ENCODE results near the gene ANKMY1. TPM values are rescaled to one million over a fixed set of nuclear protein-coding genes. Genes with fewer than 3 reads are reported as not detected.

The ANKMY1 gene, protein sequence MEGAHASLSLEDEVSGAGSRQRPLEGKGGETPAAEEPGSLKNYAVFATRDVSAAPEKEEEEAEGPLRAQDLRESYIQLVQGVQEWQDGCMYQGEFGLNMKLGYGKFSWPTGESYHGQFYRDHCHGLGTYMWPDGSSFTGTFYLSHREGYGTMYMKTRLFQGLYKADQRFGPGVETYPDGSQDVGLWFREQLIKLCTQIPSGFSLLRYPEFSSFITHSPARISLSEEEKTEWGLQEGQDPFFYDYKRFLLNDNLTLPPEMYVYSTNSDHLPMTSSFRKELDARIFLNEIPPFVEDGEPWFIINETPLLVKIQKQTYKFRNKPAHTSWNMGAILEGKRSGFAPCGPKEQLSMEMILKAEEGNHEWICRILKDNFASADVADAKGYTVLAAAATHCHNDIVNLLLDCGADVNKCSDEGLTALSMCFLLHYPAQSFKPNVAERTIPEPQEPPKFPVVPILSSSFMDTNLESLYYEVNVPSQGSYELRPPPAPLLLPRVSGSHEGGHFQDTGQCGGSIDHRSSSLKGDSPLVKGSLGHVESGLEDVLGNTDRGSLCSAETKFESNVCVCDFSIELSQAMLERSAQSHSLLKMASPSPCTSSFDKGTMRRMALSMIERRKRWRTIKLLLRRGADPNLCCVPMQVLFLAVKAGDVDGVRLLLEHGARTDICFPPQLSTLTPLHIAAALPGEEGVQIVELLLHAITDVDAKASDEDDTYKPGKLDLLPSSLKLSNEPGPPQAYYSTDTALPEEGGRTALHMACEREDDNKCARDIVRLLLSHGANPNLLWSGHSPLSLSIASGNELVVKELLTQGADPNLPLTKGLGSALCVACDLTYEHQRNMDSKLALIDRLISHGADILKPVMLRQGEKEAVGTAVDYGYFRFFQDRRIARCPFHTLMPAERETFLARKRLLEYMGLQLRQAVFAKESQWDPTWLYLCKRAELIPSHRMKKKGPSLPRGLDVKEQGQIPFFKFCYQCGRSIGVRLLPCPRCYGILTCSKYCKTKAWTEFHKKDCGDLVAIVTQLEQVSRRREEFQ
- 10 to 100 TPM; 15.4 to 22.1 TPM for total RNA-seq

DNA sequence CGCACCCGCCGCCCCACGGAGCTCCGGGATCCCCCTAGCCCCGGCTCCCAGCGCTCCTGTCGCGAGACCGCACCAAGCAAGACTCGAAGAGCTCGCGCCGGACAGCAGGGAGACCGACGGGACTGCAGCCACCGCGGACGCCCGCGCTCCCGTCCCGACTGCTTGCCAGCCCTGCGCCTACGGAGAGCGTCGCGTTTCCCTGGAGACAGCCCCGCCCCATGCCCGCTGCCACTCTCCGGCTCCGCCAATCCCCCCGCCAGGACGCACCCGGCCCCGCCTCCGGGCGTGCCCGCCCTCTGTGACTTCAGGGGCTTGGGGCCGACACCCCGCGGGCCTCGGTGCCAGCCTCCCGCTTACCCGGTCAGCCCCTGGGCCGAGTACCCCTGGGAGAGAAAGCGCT, at the start of gene ANKMY1:
ANKMY1 (minus strand) TSS at position 181 of the 400 bp plus-strand sequence. CDS start 653 bp downstream, outside the sequence.
- DNase-seq (ENCODE audit: low spot score in 2 of 2): peak in 1 of 2 donors; percentile 80
- Mint-ChIP-seq H3K36me3 (peaks cover 13 to 23% of the 10 kb centered on the region in 2 donors), H3K27ac (peak within 1 kb of the TSS; percentile 27 to 65), H3K9me3 (no peaks in the 10 kb centered on the region)
- ATAC-seq: peak in 1 of 2 donors; percentile 43

DNA sequence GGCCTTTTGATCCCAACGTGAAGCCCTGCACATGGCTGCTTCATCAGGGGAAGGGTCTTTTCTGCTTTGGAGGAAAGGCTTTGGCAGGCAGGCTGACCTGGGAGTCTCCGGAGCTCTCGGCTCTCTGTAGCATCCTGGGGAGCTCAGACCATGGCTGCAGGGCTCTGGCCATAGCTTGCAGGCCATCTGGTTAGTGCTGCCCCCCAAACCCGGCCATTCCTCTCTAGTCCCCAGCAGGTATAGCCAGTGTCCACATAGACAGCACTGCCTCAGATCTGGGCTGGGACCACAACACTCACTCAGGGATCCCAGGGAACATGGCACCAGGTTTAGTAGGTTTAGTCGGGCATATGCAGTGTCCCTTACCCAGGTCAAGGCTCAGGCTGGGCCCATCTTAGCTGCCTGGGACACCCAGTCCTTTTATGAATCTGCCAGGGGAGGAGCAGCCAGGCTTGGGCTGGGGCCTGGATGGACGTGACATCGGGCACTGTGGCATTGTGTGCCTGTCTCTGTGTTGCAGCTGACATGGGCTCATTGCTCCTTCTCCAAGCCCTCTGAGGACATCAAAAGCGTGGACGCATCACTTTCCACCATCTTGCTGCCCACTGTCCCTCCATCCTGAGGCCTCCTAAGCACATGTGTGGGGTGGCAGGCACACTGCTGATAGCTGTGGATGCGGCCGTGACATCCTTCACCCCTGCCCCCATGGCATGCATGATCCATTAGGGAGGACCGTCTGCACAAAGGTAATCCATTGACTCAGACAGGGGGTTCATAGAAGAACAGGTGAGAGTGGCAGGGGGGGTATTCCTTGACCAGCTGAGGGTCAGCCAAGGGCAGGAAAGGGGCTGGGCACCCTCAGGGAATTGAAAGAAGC, 48.3 kb upstream of the ANKMY1 start:
- H3K36me3 Mint-ChIP-seq: no peaks in the 10 kb centered on the region
- no peaks in the 10 kb centered on the region for H3K9me3 Mint-ChIP-seq
- DNase-seq (ENCODE audit: low spot score in 2 of 2) (no peak), ATAC-seq (no peak)
- H3K27ac Mint-ChIP-seq: no peak overlapping the region

DNA sequence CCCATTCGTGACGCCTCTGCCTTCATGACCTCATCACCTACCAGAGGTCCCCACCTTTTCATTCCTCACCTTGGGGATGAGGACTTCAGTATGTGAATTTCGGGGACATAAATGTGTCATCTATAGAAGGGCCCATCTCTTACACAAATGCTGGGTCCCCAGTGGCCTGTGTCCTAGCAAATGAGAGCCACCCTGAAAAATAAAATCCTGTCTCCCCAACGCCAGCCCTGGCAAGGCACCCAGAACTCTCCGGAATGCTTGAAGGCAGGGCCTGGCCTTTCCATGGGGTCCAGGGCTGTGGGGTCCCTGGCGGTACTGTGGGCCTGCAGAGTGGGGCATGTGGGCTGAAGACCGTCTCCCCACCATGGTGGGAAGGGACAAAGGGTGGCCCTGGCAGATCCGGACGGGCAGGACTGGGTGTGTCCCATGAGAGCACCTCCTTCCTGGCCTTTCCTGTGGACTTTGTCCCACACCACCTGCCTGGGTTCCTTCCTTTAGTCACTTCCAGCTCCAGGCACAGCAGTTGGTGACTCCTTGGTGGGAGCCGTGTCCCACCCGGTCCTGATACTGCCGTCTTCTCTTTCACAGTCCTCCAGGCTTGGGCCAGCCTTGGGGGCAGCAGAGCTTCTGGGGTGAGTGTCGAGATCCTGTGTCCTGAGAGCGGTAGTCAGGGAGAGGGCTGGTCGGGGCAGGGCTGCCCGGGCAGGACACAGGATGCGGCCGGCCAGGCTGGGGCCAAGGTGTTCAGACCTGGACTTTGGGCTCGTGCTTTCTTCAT, 47.3 kb upstream of the ANKMY1 start:
- no peak overlapping the region for H3K27ac Mint-ChIP-seq

DNA sequence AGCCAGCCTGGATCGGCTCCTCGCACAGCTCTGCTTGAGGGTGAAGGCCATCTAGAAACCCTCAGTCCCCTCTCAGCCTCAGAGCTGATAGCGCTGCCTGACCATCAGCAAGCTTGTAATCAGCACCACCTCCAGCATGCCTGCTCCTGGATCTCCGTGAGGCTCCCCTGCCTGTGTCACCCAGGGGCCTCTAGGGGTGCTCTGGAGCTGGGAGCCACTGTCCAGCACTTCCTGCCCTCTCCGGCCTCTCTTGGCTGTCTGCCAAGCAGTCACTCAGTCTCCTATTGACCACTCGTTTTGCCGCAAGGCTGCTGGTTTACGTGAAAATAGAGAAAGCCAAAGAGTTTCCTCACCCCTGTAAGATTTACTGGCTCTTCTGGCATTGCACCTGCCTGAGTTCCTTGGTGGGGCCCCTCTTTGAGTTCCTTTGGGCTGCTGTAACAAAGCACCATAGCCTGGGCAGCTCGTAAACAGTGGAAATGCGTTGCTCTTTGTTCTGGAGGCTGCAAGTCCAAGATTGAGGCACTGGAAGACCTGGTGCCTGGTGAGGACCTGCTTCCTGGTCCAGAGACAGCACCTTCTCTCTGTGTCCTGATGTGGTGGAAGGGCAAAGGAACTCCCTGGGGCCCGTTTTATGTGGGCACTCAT, 46.6 kb upstream of the ANKMY1 start:
- Mint-ChIP-seq H3K36me3 (no peaks in the 10 kb centered on the region), H3K9me3 (no peaks in the 10 kb centered on the region), H3K27ac (no peak overlapping the region)
- DNase-seq (ENCODE audit: low spot score in 2 of 2): no peak
- peak in 1 of 2 donors; percentile 22 for ATAC-seq

More for the DNA sequence above, 47.3 kb upstream of the ANKMY1 start:
- no peaks in the 10 kb centered on the region for H3K36me3 Mint-ChIP-seq
- H3K9me3 Mint-ChIP-seq: no peaks in the 10 kb centered on the region
- DNase-seq (ENCODE audit: low spot score in 2 of 2) (no peak), ATAC-seq (no peak)

DNA sequence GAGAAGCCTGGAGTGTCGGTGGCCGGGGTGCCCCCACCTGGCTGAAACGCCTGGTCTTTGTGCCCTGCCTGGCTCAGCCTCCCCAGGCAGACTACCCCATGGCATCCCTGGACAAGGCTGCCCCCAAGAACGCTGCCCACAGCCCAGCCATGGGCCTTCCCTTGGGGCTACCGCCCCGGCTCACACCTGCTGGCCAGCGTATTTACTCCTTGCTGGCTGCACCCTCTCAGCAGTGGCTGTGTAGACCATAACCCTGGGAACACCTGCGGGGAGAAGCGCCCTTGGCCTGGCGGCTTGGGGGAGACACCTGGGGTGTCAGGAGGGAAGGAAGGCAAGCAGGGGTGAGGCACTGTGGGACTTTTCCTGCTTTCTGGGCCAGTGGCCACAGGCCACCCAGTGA, 46.1 kb upstream of the ANKMY1 start:
- ATAC-seq (no peak), DNase-seq (ENCODE audit: low spot score in 2 of 2) (no peak)
- Mint-ChIP-seq H3K36me3 (no peaks in the 10 kb centered on the region), H3K9me3 (no peaks in the 10 kb centered on the region), H3K27ac (no peak overlapping the region)

DNA sequence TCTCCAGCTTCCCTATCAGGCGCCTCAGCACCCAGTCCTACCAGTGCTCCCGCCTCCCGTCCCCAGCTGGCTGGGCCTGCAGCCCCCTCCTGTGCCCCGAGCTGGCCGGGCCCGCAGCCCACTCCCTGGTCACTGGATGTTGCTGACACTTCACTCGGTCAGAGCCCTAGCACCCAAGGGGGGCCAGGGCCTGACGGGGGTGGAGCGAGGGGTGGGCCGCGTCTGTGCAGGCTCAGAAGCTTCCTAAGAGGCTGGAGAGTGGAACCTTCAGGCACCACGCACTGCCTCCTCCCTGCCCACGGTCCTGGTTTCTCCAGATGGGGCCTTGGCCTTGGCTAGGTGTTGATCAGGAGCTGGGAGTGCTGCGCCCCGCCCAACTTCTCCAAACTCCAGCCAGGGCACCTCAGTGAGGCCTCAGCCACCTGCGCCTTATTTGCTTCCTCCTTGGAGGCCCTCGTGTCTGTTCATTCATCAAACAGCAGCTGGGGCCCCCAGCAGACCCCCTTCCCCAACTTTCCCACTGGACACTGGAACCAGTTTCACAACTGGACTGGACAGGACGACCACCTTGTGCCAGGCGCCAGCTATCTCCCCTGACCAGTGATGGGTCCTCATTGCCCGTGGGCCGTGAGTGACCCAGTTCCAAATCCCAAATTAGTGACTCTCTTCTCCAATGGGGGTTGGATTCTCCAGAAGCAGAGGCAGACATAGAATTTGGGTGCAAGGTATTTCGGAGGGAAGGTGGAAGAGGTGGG, 45.5 kb upstream of the ANKMY1 start:
- no peak for ATAC-seq
- DNase-seq (ENCODE audit: low spot score in 2 of 2): no peak
- Mint-ChIP-seq H3K27ac (no peak overlapping the region), H3K9me3 (no peaks in the 10 kb centered on the region), H3K36me3 (no peaks in the 10 kb centered on the region)

DNA sequence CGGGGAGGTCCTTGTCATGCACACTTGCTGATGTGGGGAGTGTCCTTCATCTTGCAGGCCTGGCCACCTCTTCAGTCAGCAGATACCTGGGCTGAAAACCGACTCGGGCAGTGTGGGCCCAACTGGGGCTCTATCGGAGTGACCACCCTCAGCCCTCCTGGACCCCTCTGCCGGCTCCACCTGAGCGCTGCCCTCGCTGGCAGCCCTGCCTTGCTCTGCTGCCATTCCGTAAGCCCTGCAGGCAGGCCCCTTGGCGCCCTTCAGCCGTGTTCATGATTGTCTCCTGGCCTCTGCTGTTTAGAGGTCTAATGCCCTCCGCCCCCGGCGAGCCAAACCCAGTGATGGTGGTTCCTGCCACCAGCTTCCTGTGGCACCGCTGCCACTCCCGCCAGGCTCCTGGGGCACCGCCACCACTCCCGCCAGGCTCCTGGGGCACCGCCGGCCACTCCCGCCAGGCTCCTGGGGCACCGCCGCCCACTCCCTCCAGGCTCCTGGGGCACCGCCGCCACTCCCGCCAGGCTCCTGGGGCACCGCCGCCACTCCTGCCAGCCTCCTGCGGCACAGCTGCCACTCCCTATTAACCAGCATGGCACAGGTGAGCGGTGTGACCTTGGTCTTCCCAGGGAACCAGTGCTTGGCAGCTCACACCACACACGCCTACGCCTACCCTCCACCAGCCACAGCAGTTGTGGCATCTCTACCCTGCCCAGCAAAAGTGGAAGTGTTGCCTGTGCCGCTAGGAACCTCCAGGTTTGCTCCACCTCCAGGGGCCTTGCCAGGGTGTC, 44.7 kb upstream of the ANKMY1 start:
- H3K9me3 Mint-ChIP-seq: no peaks in the 10 kb centered on the region
- DNase-seq (ENCODE audit: low spot score in 2 of 2): no peak
- no peaks in the 10 kb centered on the region for H3K36me3 Mint-ChIP-seq
- H3K27ac Mint-ChIP-seq: peak overlapping the region in 1 of 2 donors; percentile 74
- ATAC-seq: no peak

DNA sequence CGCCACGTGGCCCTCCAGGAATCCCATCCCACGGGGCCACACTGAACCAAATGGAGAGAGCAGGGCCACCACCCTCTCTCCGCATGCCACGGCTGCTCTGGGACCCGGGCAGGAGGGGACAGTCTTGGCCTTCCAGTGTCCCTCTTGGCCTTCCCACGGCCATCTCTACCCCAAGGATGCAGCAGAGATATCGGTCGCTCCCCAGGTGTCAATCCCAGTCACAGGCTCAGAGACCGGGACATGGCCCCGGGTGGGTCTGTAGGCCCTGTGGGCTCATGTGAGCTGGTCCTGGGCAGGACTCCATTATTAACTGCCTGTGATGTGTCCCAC, 44.0 kb upstream of the ANKMY1 start:
- Mint-ChIP-seq H3K36me3 (no peaks in the 10 kb centered on the region), H3K27ac (peak overlapping the region in 1 of 2 donors; percentile 74), H3K9me3 (no peaks in the 10 kb centered on the region)
- no peak for ATAC-seq
- DNase-seq (ENCODE audit: low spot score in 2 of 2): no peak

DNA sequence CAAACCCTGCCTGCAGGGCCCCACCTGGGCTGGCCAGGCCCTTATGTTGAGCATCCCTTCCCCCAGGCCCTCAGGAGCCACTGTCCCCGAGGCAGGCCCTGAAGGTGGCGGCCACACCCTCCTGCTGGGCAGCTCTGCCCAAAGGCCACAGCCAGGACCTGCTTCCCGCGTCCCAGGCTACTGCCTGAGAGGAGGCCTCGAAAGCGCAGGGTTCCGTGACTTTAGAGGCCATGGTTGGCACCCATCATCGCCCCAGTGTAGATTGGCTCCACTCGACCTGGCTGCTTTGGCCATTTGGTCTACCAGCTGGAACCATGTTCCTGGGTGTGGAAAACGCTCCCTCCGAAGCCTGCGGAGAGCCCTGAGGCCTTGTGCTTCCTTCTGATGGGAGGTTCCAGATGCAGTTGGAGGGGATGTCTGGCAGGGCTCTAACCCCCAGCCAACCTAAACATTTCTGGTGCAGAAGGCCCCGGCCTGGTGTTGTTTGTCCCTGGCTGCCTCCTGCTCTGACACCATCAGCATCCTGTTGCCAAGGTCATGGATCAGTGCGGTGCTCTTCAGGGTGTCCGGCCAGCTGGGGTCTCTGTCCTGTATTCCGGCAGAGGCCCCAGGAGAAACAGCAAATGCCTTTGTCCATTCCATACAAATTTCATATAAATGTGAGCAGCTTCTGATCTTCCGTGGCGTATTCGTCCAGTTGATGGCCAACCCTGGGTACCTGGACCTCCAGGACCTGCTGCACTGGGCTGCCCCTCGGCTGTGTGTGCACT, 43.5 kb upstream of the ANKMY1 start:
- ATAC-seq (no peak), DNase-seq (ENCODE audit: low spot score in 2 of 2) (no peak)
- no peaks in the 10 kb centered on the region for H3K9me3 Mint-ChIP-seq
- no peaks in the 10 kb centered on the region for H3K36me3 Mint-ChIP-seq
- peak overlapping the region in 1 of 2 donors; percentile 74 for H3K27ac Mint-ChIP-seq

DNA sequence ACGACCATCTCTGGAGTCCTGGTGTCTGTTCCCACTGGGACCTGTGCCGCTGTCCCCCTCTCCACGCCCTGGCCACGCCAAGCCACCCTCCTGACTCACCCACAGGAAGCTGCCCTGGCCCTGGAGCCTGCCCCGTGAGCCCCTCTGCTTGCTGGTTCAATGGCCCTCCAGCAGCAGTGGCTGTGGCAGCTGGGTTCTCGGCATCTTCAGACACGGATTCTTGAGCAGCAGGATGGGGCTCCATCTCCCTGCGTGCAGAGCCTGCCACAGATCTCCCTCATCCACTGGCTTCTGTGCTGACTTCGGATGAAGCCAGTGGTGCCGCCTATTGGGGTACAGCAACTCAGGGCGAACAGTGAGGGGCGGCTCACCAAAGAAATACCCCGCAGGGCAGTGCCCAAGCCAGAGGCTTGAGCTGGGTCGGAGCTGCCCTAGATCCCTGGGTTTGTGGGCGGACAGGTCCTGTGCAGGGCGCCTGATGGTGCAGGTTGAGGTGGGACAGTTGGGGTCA, 42.7 kb upstream of the ANKMY1 start:
- no peaks in the 10 kb centered on the region for H3K9me3 Mint-ChIP-seq
- H3K27ac Mint-ChIP-seq: peak overlapping the region in 1 of 2 donors; percentile 86
- H3K36me3 Mint-ChIP-seq: no peaks in the 10 kb centered on the region
- ATAC-seq (no peak), DNase-seq (ENCODE audit: low spot score in 2 of 2) (no peak)

DNA sequence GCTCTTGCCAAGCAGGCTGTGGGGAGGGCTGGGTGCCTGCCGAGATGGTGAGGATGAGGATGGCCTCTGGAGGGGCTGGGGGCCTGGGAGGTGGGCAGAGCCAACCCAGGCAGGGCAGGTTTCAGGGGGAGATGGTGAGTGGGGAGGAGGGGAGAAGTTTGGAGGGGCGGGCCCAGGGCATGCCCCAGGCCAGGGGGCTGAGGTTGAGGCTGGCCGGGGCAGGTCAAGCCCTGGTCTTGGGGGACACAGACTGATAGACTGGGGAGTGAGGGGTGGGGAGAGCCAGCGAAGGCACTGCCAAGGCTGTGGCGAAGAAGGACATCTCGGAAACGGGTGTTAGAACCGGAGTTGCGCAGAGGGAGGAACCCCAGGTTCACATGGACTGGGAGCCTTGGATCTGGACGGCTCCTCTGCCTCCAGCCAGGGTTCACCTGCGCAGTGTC, 41.4 kb upstream of the ANKMY1 start:
- H3K9me3 Mint-ChIP-seq: no peaks in the 10 kb centered on the region
- H3K36me3 Mint-ChIP-seq: no peaks in the 10 kb centered on the region
- H3K27ac Mint-ChIP-seq: peak overlapping the region; percentile 86 to 89
- no peak for DNase-seq (ENCODE audit: low spot score in 2 of 2)
- no peak for ATAC-seq

DNA sequence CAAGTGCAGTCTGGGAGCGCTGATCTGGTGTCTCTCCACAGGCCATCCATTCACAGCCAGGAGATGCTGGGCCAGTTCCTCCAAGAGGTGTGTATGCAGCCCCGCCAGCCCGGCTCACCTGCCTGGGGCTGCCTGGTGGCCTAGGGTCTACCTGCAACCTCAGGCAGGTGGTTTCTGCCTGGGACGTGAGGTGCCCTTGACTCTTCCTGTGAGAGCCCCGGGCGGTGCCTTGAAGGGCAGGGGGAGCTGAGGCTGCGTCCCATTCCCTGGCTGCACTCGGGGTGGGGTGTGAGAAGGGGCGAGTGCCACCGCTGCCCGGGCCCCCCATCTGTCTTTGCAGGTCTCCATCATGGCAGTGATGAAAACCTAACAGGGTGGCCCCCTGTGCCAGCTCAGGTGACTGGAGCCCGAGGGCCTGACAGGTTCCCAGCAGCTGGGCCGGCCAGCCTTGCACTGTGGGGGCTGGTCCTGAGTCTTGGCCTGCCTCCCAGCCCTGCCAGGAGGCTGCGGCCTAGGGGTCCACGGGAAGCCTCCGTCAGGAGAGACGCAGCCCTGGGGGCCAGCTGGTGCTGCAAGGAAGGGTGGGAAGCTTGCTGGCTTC, 40.6 kb upstream of the ANKMY1 start:
- Mint-ChIP-seq H3K27ac (peak overlapping the region in 1 of 2 donors; percentile 86), H3K9me3 (no peaks in the 10 kb centered on the region), H3K36me3 (no peaks in the 10 kb centered on the region)
- no peak for DNase-seq (ENCODE audit: low spot score in 2 of 2)
- no peak for ATAC-seq
